Kidney epithelial cell (primary cell): ENCODE data around the gene ARSA. TPM values are rescaled to one million over a fixed set of nuclear protein-coding genes. Genes with fewer than 3 reads are reported as not detected.

Source experiments
- DNase-seq: peaks from one replicate; pipeline ENCODE4 v3.0.0-alpha.2; 2010; ENCODE audit warnings: low read depth
- H3K27me3 ChIP-seq: 2 replicates; pipeline ENCODE4 v1.6.0; 2011; ENCODE audit warnings: low read length; ENCODE audit not compliant: control insufficient read depth, insufficient read depth
- H3K36me3 ChIP-seq: 2 replicates; pipeline ENCODE4 v1.5.1; 2011; ENCODE audit warnings: low read length; ENCODE audit not compliant: control insufficient read depth, insufficient read depth
- H3K4me3 ChIP-seq: 2 replicates; pipeline ENCODE4 v1.5.1; 2011; ENCODE audit warnings: low read depth, mild to moderate bottlenecking, control low read depth, low read length
- CTCF ChIP-seq: IDR thresholded peaks from 2 replicates; pipeline ENCODE4 v1.5.1; 2011; ENCODE audit warnings: mild to moderate bottlenecking, moderate library complexity, low read length, control low read depth, inconsistent platforms; ENCODE audit not compliant: insufficient read depth, poor library complexity, severe bottlenecking
- total RNA-seq: library from RNA; depleted of rRNA; stranded (reverse); fragments of >200 nt; gene quantifications from 2 replicates; pipeline ENCODE4 v1.2.3, GENCODE V29; 2015

The ARSA gene
- total RNA-seq = 42.7 and 63.8 TPM in 2 replicates

- peak; percentile 54 for TF ChIP-seq CTCF
- peak within 1 kb of the TSS; percentile 90 for H3K4me3 ChIP-seq
- peak; percentile 25 for DNase-seq
Observed at GRCh38 chr22:50627642-50628542, at the start of gene ARSA. ARSA (minus strand) TSS chr22:50628152; CDS start chr22:50627779, 373 bp downstream.

GRCh38 chr22:50676661-50677492 lies 48.9 kb upstream of the ARSA start:
- Histone ChIP-seq H3K27me3 (peaks cover 41% of the 10 kb centered on the region), H3K36me3 (no peaks in the 10 kb centered on the region), H3K4me3 (no peak overlapping the region)
- DNase-seq = no peak
- no peak for TF ChIP-seq CTCF

More at GRCh38 chr22:50627642-50628542, at the start of gene ARSA:
- Histone ChIP-seq H3K27me3 (no peaks in the 10 kb centered on the region), H3K36me3 (no peaks in the 10 kb centered on the region)

GRCh38 chr22:50676180-50676636 lies 48.3 kb upstream of the ARSA start:
- Histone ChIP-seq H3K36me3 (no peaks in the 10 kb centered on the region), H3K4me3 (no peak overlapping the region), H3K27me3 (peaks cover 44% of the 10 kb centered on the region)
- no peak for DNase-seq
- no peak for TF ChIP-seq CTCF

- no peaks in the 10 kb centered on the region for H3K36me3 ChIP-seq
- TF ChIP-seq CTCF = no peak
- no peak overlapping the region for H3K4me3 ChIP-seq
- peaks cover 44% of the 10 kb centered on the region for H3K27me3 ChIP-seq
- no peak for DNase-seq
Observed at GRCh38 chr22:50675553-50676179, 47.7 kb upstream of the ARSA start.

- Histone ChIP-seq H3K36me3 (no peaks in the 10 kb centered on the region), H3K4me3 (peak overlapping the region; percentile 32), H3K27me3 (peaks cover 44% of the 10 kb centered on the region)
- DNase-seq = no peak
- TF ChIP-seq CTCF = no peak
Observed at GRCh38 chr22:50674606-50675552, 46.9 kb upstream of the ARSA start.
